Astrocyte (in vitro differentiated cells and primary cell): Measurements from ENCODE around the gene FCN2. TPM values are rescaled to one million over a fixed set of nuclear protein-coding genes. Genes with fewer than 3 reads are reported as not detected.

Source experiments
- DNase-seq: peaks from one replicate; pipeline ENCODE4 v3.0.0-alpha.2; 2010; ENCODE audit warnings: low read depth
- FAIRE-seq: peaks from 2 replicates; lab custom pipeline; 2011; peaks lifted over from hg19 to GRCh38; lab: Jason Lieb, UNC
- H2AFZ ChIP-seq: 2 replicates; pipeline ENCODE4 v1.6.0; 2012; ENCODE audit warnings: low read depth, low read length, inconsistent platforms
- H3K27ac ChIP-seq: 2 replicates; pipeline ENCODE4 v1.5.1; 2011; ENCODE audit warnings: low read depth, low read length, inconsistent platforms
- H3K27me3 ChIP-seq: 2 replicates; pipeline ENCODE4 v1.6.0; 2011; ENCODE audit warnings: low read length, inconsistent platforms; ENCODE audit not compliant: insufficient read depth
- H3K36me3 ChIP-seq: 2 replicates; pipeline ENCODE4 v1.5.1; 2011; ENCODE audit warnings: low read length, inconsistent platforms; ENCODE audit not compliant: insufficient read depth
- H3K4me1 ChIP-seq: 2 replicates; pipeline ENCODE4 v1.5.1; 2011; ENCODE audit warnings: low read length, inconsistent platforms; ENCODE audit not compliant: insufficient read depth
- H3K4me2 ChIP-seq: 2 replicates; pipeline ENCODE4 v1.6.0; 2012; ENCODE audit warnings: low read length, inconsistent platforms
- H3K4me3 ChIP-seq: 2 replicates; pipeline ENCODE4 v1.5.1; 2011; ENCODE audit warnings: low read depth, mild to moderate bottlenecking, low read length, inconsistent platforms; ENCODE audit not compliant: insufficient read depth
- H3K79me2 ChIP-seq: 2 replicates; pipeline ENCODE4 v1.6.0; 2012; ENCODE audit warnings: mild to moderate bottlenecking, low read length, inconsistent platforms; ENCODE audit not compliant: insufficient read depth
- H3K9ac ChIP-seq: 2 replicates; pipeline ENCODE4 v1.6.0; 2012; ENCODE audit warnings: mild to moderate bottlenecking, low read length, inconsistent platforms
- H3K9me3 ChIP-seq: 2 replicates; pipeline ENCODE4 v1.5.1; 2012; ENCODE audit warnings: low read depth, mild to moderate bottlenecking, low read length, inconsistent platforms; ENCODE audit not compliant: insufficient read depth
- H4K20me1 ChIP-seq: 2 replicates; pipeline ENCODE4 v1.6.0; 2012; ENCODE audit warnings: low read length, inconsistent platforms; ENCODE audit not compliant: insufficient read depth
- H3K27ac Mint-ChIP-seq: one replicate; pipeline ENCODE4 v1.8.0; 2021; ENCODE audit warnings: mild to moderate bottlenecking, mixed read lengths; ENCODE audit not compliant: unreplicated experiment
- H3K27me3 Mint-ChIP-seq: one replicate; pipeline ENCODE4 v1.8.0; 2021; ENCODE audit warnings: low read depth, mixed read lengths; ENCODE audit not compliant: unreplicated experiment
- H3K36me3 Mint-ChIP-seq: one replicate; pipeline ENCODE4 v1.8.0; 2021; ENCODE audit warnings: low read depth, mixed read lengths; ENCODE audit not compliant: unreplicated experiment
- H3K4me1 Mint-ChIP-seq: one replicate; pipeline ENCODE4 v1.8.0; 2021; ENCODE audit warnings: low read depth, mixed read lengths; ENCODE audit not compliant: unreplicated experiment
- H3K4me3 Mint-ChIP-seq: one replicate; pipeline ENCODE4 v1.8.0; 2021; ENCODE audit warnings: mild to moderate bottlenecking, moderate library complexity, mixed read lengths; ENCODE audit not compliant: unreplicated experiment
- H3K9me3 Mint-ChIP-seq: one replicate; pipeline ENCODE4 v1.8.0; 2021; ENCODE audit warnings: mild to moderate bottlenecking, mixed read lengths; ENCODE audit not compliant: unreplicated experiment
- EZH2 ChIP-seq: IDR thresholded peaks from 2 replicates; pipeline ENCODE4 v1.6.1; 2012; ENCODE audit warnings: mild to moderate bottlenecking, low read length, inconsistent platforms; ENCODE audit not compliant: insufficient read depth
- total RNA-seq: library from RNA; stranded (reverse); gene quantifications from 2 replicates; pipeline ENCODE4 v1.2.1, GENCODE V29; 2021
- TF ChIP-seq, protein P1 (sequence below): IDR thresholded peaks from 2 replicates; pipeline ENCODE4 v1.5.1; 2011; ENCODE audit warnings: low read depth, mild to moderate bottlenecking, inconsistent platforms, low read length, moderate library complexity; ENCODE audit not compliant: insufficient read depth

Gene FCN2
- total RNA-seq, 1 donor from 2014 or later, result not detected

- H3K9ac ChIP-seq, result no peak overlapping the region
- Mint-ChIP-seq H3K36me3 (no peaks in the 10 kb centered on the region), H3K4me3 (no peak overlapping the region), H3K4me1 (no peaks in the 10 kb centered on the region), H3K27me3 (peaks cover 40% of the 10 kb centered on the region), H3K27ac (no peak overlapping the region), H3K9me3 (no peaks in the 10 kb centered on the region)
- H3K79me2 ChIP-seq, result no peaks in the 10 kb centered on the region
- H3K27ac ChIP-seq, result no peak overlapping the region
- H3K27me3 ChIP-seq, result peaks cover 7% of the 10 kb centered on the region
- DNase-seq (no peak), FAIRE-seq (no peak)
- H3K4me2 ChIP-seq, result no peak overlapping the region
- no peak overlapping the region for H2AFZ ChIP-seq
- no peak overlapping the region for H3K4me3 ChIP-seq
- no peak for TF ChIP-seq EZH2
- TF ChIP-seq, protein P1, sequence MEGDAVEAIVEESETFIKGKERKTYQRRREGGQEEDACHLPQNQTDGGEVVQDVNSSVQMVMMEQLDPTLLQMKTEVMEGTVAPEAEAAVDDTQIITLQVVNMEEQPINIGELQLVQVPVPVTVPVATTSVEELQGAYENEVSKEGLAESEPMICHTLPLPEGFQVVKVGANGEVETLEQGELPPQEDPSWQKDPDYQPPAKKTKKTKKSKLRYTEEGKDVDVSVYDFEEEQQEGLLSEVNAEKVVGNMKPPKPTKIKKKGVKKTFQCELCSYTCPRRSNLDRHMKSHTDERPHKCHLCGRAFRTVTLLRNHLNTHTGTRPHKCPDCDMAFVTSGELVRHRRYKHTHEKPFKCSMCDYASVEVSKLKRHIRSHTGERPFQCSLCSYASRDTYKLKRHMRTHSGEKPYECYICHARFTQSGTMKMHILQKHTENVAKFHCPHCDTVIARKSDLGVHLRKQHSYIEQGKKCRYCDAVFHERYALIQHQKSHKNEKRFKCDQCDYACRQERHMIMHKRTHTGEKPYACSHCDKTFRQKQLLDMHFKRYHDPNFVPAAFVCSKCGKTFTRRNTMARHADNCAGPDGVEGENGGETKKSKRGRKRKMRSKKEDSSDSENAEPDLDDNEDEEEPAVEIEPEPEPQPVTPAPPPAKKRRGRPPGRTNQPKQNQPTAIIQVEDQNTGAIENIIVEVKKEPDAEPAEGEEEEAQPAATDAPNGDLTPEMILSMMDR, result no peak
- H4K20me1 ChIP-seq, result no peaks in the 10 kb centered on the region
- no peaks in the 10 kb centered on the region for H3K9me3 ChIP-seq
- no peaks in the 10 kb centered on the region for H3K36me3 ChIP-seq
- no peaks in the 10 kb centered on the region for H3K4me1 ChIP-seq
Measured at GRCh38 chr9:134879664-134880483, 736 bp upstream of the FCN2 start.

- Histone ChIP-seq H4K20me1 (no peaks in the 10 kb centered on the region), H3K9ac (no peak overlapping the region), H3K27me3 (peaks cover 7% of the 10 kb centered on the region), H3K4me3 (no peak overlapping the region), H3K27ac (no peak overlapping the region), H3K4me1 (no peaks in the 10 kb centered on the region), H3K4me2 (no peak overlapping the region), H2AFZ (no peak overlapping the region), H3K36me3 (no peaks in the 10 kb centered on the region), H3K79me2 (no peaks in the 10 kb centered on the region), H3K9me3 (no peaks in the 10 kb centered on the region)
- no peak overlapping the region for H3K4me3 Mint-ChIP-seq
- no peak for FAIRE-seq
- H3K27ac Mint-ChIP-seq, result no peak overlapping the region
- H3K4me1 Mint-ChIP-seq, result no peaks in the 10 kb centered on the region
- DNase-seq, result no peak
- no peaks in the 10 kb centered on the region for H3K36me3 Mint-ChIP-seq
- H3K9me3 Mint-ChIP-seq, result no peaks in the 10 kb centered on the region
- no peak for TF ChIP-seq EZH2
- TF ChIP-seq, protein P1, result no peak
- H3K27me3 Mint-ChIP-seq, result peaks cover 34% of the 10 kb centered on the region
Measured at GRCh38 chr9:134881313-134881670, 682 bp downstream of the FCN2 start.

DNA sequence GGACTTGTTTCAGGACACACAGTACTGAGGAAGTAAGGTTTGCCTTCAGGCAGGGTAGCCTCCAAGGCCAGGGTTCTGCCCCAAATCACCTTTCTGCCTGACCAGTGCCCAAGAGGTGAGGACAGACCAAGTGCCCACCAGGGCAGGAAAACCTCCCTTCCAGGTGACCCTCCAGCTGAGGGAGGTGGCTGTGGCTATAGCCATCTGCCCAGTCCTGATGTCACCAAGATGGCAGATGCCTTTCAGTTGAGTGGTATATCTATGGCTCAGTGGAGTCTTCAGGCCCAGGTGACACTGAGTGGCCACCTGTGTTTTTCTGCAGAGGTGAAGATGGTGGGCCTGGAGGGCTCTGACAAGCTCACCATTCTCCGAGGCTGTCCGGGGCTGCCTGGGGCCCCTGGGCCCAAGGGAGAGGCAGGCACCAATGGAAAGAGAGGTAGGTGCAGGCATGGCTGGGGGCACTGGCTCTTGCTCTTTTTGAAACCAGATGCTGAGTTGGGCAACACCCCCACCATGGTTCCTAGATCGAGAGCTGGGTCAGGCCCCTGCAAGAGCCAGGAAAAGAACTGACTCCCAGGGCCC lies 1.7 kb downstream of the FCN2 start:
- no peak overlapping the region for H2AFZ ChIP-seq
- DNase-seq (no peak), FAIRE-seq (no peak)
- H3K4me2 ChIP-seq, result no peak overlapping the region
- H3K36me3 ChIP-seq, result no peaks in the 10 kb centered on the region
- no peaks in the 10 kb centered on the region for H3K4me1 ChIP-seq
- Mint-ChIP-seq H3K36me3 (no peaks in the 10 kb centered on the region), H3K27me3 (peaks cover 41% of the 10 kb centered on the region), H3K4me3 (no peak overlapping the region), H3K4me1 (no peaks in the 10 kb centered on the region), H3K27ac (no peak overlapping the region), H3K9me3 (peaks cover 1% of the 10 kb centered on the region)
- no peak overlapping the region for H3K9ac ChIP-seq
- no peaks in the 10 kb centered on the region for H4K20me1 ChIP-seq
- H3K27me3 ChIP-seq, result peaks cover 6% of the 10 kb centered on the region
- no peaks in the 10 kb centered on the region for H3K79me2 ChIP-seq
- H3K4me3 ChIP-seq, result no peak overlapping the region
- H3K9me3 ChIP-seq, result no peaks in the 10 kb centered on the region
- no peak overlapping the region for H3K27ac ChIP-seq
- TF ChIP-seq EZH2, result no peak
- TF ChIP-seq, protein P1, result no peak
